Inflammatory macrophage (primary cell): ENCODE measurements around the gene PNCK.
"Not testable (repeated sequence)": the region's sequence is repeated elsewhere in the genome, so short reads cannot be mapped to it uniquely, and the experiment has no call there.

Source experiments
- DNase-seq, 2 donors: peaks; one replicate each; pipeline ENCODE4 v3.0.0-alpha.2; 2020 to 2022
- total RNA-seq, 18 experiments: gene quantifications; one replicate each; lab custom pipeline; 2026; ENCODE audit warnings: mixed read lengths in 6 of 18, inconsistent platforms in 2 of 18; lab: John Stamatoyannopoulos, UW

The PNCK gene
- total RNA-seq = 0 to 0.25 (median 0.07) reads per million in 18 experiments

GRCh38 chrX:153673428-153674218, at the start of gene PNCK:
Gene PNCK, minus strand, starts transcription at chrX:153673813. Its CDS starts 737 bp downstream, at chrX:153673076.
- no peak for DNase-seq

- peak; percentile 89 to 95 for DNase-seq
Observed at GRCh38 chrX:153722704-153723350, 49.2 kb upstream of the PNCK start.

GRCh38 chrX:153719701-153720100, 46.1 kb upstream of the PNCK start:
- DNase-seq = no peak

GRCh38 chrX:153719238-153719637, 45.6 kb upstream of the PNCK start:
- DNase-seq = no peak

GRCh38 chrX:153717445-153717844, 43.8 kb upstream of the PNCK start:
- no peak for DNase-seq

GRCh38 chrX:153714256-153714655, 40.6 kb upstream of the PNCK start:
- peak; percentile 18 to 43 for DNase-seq

DNA sequence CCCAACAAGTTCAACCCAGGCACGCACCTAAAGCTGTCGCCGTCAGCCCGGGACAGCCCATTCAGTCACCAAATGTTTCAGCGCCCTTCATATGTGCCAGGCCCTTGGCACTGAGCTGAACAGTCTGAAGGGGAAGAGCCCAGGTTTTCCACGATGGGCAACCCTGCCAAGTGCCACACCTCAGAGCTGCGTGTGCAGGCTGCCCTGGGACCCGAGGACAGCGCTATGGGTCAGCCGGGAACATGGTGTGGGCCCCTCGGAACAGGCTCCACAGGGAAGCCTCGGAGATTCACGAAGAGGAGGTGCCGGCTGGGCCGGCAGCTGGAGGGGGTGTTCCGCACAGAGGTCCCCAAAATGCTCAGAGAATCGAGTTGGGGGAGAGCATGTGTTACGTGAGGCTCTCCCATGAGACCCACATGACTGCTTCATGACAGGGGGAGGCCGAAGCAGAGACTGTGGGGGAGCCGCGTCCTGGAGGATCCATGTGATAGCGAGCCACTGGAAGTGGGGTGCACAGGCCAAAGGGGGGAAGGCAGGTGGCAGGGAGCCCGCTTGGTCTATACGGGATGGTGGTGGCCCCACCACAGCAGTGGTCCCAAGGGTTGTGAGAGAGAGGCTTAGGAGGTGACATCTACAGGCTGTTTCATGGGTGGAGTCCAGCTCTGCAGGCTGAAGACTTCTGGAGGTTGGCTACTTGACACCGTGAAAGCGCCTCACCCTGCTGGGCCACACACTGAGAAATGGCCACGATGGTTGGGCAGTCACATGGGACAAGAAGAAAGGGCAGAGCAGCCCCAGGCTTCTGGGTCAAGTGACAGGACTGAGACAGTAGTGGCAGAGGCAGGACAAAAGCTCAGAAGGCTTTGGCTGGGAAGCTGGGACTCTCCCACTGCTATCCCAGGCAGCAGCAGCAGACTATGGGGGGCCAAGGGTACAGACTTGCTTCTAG, 36.4 kb upstream of the PNCK start:
- DNase-seq = no peak

GRCh38 chrX:153708415-153708814, 34.8 kb upstream of the PNCK start:
- peak; percentile 69 to 79 for DNase-seq

DNA sequence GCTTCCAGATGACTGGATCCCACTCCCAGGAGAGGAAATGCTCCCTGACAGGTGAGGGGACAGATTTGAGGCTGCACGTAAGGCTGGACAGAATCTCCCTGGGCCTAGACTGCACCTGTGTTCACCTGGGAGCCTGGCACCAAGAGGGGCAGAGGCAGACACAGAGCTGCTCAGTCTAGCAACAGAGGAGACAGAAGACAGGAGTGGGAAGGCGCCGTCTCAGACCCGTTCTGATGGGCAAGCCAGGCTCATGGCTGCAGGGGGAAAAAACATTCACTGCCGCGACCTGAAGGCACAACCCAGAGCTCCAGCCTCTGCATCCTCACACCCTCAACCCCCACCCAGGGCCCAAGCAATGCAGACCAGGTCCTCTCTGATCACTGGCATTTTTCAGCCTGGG, 33.8 kb upstream of the PNCK start:
- no peak for DNase-seq

DNA sequence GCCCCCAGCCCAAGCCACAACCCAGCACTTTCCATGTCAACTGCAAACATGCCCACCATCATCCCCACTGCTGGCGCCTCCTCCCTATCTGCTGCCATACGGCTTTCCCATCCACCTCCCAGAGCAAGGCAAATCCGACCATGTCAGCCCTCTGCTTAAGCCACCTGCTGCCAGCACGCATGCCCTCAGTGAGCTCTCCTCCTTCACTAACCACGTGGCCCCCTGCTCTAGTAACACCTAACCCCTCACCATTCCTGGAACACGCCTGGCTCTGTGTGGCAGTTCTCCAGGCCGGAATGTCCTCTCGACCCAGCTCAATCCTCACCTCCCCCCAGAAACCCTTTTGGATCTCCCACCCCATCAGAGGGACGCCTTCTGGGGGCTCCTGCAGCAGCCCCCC, 33.2 kb upstream of the PNCK start:
- DNase-seq = no peak

- not testable (repeated sequence) for DNase-seq
Observed at GRCh38 chrX:153705403-153706060, 31.9 kb upstream of the PNCK start.

- DNase-seq = not testable (repeated sequence)
Observed at GRCh38 chrX:153704631-153705402, 31.2 kb upstream of the PNCK start.

- no peak for DNase-seq
Observed at GRCh38 chrX:153704021-153704526, 30.5 kb upstream of the PNCK start.

DNA sequence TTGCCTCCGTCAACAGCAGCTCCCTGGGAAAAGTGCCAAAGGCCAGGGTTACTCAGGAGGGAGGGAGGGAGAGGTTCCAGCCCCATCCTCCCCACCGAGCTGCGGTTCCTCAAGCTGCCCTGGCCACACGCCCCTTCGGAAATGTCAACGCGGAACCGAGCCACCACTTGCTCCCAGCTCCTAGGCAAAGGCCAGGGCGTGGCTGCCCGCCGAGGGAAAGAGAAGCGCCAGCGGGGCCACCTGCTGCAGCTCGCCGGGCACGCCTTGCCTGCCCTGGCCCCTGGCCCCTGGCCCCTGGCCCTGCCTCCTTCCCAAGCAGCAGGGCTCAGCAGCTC, 29.4 kb upstream of the PNCK start:
- DNase-seq = no peak

DNA sequence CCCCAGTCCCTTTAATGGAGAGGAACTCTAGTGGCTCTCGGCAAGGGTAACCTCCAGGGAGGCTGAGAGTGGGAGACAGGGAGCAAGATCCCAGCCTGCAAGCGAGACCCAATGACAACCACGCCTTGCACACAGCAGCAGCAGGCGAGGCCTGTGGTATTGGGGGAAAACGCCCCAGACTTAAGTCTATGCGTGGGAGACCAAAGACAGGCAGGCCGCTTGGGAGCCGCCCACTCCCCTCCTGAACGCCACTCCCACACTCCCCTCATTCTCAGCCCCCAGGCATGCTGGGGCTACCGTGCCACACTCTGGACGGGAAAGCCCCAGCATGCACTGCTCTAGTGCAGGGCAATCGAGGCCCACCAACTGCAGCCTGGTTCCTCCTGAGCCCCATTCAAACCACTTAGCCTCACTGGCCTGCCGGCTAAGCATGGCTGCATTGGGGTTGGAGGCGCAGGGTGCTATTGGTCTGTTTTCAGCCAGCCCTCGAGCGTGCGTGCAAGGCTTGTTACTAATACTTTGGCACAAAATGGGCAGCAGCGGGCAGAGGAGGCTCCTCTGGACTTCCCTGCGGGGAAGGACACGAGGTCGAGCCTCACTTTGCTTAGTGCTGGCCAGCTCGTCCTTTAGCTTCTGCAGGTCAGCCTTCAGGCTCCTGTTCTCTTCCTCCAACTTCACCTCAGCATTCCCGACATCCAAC, 28.9 kb upstream of the PNCK start:
- DNase-seq = no peak

DNA sequence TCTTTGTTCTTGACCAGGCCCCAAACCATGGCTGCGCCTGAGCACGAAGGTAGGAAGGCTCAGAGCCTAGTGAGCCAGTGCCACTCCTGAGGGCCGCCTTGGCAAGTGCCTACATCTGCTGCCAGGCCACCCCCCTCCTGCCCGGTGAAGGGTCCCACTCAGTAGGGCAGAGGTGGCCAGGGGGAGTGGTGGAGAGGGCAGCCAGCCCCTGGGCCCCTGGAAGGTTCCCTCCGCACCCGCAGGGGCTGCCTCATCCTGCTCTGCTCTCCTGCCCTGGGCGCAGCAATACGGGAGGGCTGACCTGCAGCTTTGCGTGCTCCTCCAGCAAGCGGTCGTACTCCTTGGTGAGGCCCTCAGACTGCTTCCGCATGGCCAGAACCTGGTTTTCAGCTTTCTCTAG, 28.1 kb upstream of the PNCK start:
- DNase-seq = no peak

- DNase-seq = no peak
Observed at GRCh38 chrX:153700967-153701366, 27.4 kb upstream of the PNCK start.

- DNase-seq = no peak
Observed at GRCh38 chrX:153700376-153700945, 26.8 kb upstream of the PNCK start.

DNA sequence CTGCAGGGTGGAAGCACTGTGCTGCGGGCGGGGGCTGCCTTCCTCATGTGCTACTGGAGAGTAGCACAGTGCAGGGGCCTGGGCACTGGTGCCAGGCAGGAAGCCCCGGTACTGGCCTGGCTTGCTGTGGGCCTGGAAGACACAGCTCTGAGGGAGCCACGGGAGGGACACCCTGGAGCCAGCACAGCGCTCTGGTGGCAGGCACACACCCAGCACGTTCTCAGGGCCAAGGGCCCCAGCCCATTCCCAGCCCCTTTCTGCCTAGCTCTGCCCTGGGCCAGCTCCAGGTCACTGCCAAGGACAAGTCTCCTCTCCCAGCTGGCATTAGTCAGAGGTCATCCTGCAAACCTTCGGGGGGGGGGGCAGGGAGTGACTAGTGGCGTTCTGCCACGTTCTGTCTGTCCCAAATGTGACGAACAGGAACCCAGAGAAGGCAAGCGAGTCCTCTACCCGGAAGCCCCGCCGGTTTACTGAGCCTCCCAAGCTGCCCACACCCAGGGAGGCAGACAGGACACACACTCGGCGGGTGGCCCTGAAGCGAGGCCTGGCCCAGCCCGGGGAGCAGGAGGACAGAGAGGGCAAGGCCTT, 26.3 kb upstream of the PNCK start:
- DNase-seq = not testable (repeated sequence)

DNA sequence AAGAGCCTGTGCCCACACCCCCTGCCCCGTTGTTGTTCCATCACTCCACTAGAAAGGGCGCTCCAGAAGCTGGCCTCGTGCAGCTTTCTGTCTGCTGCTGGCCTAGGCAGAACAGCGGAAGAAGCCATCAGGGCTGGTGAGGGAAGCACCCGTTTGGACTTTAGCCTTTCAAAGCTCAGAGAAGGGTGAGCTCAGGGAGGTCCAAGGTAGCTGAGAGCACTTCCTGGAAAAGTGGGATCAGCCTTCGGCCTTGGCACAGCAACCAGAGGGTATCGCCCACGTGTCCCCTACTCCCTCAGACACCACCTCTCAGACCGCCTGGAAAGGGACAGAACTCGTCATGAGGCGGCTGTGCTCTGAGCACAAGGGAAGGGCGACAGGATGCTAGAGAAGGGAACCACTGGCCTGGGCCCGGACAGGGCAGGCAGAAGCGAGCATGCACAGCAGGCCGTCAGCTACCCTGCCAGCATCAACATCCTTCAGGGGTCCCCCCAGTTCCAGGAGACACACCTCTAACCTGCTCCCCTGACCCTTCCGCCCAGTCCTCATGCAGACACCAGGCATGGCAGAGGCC, 25.7 kb upstream of the PNCK start:
- DNase-seq = not testable (repeated sequence)
